Activated CD4-positive, alpha-beta T cell treated with anti-CD3 and anti-CD28 coated beads, Interleukin-2, amount 50 U/mL, for 1 hour (primary cell): Measurements from ENCODE around the gene ERBB4.

ENCODE experiments used
- DNase-seq: peaks from one replicate; pipeline ENCODE4 v3.0.0-alpha.2; 2020

The ERBB4 gene

DNA sequence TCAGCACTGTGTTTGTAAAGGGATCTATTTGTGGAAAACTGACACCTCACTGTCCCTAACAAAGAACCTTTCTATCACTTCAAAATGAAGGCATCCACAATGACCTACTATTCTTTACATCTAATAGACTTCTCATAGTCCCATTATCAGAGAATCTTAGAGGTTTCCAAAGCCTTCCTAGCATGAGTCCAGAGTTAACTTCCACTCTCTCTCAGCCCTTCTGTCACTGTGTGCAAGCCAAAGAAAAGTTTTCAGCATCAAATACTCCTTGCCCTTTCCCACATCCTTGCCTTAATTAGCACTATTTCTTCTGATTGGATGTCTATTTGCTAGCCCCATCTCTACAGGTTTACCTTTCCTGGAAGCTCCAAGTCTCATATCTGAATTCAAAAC lies 178.5 kb downstream of the ERBB4 start:
- DNase-seq: no peak

DNA sequence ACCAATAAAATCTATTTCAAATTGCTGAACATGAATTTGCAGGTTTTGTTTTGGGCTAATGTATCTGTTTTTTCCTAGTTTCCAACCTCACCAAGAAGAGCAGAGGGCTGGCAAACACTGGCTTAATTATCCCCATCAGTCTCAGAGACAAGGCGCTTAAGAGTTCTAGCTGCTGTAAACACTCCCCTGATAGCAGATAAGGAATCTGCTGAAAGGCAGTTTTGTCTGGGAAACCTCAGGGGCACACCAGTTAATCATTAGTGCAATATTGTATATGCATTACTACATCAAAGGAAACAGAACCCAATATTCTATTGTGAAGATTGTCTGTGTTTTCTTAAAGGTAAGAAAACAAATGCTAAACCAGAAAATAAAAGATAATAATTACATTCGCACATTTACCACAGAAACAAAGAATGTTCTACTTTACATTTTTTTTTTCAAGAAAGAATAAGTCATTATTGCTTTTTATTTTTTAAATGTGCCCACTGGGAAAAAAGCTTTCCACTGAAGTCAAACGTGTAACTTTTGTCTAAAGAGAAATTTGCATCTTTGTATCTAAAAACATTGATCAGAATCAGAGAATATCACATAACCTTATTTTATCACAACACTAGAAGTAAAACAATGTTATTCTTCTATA lies 179.1 kb downstream of the ERBB4 start:
- no peak for DNase-seq

DNA sequence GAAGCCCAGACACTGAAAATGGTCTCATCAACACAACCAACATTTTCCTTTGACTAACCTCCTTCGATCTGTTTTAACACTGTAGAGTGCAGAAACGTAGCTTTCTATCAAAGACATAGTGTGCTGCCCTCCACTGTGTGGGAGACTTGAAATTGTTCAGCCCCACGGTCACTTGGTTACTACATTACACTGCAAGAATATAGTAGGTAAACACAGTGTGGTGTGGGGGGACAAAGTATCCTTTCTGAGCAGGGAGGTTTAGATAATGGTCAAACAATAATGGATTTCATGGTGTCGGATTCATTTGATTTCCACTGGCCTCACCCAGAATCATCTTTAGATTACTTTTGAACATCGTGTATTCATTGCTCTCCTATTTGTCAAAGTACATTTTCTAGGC lies 181.0 kb downstream of the ERBB4 start:
- DNase-seq: no peak

DNA sequence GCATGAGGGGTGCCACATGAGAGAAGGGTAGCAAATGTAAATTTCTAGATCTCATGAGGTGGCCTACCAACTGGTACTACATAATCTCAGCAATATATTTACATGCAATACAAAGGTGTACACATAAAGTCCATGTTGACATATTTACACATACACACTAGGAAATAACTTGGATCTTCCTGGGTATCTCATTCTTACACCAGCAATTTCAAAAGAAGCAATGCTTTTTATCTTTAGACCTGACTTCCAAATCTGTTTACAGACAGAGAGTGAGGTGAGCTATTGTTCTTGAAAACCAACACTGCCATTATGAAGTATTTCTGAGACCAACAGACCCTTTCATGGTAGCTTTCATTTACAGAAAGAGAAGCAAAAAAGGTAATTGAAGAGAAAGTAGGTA lies 184.2 kb downstream of the ERBB4 start:
- DNase-seq: no peak

DNA sequence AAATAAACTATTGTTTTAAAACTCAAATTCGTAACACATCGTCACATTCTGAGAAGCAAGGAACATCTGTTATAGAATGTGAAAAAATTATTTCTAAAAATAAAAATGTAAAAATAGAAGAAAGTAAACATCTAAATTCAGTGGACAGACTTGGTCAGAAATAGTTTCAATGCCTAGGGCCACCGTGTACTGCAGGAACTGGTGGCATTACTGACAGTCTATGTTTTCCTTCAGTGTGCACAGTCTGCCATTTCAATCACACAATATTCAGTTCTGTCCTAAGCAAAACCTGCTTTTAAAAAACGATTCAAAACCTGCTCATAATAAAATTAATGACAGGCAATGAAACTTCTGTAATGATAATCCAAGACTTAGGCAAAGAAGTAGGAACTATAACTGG lies 190.1 kb downstream of the ERBB4 start:
- no peak for DNase-seq

DNA sequence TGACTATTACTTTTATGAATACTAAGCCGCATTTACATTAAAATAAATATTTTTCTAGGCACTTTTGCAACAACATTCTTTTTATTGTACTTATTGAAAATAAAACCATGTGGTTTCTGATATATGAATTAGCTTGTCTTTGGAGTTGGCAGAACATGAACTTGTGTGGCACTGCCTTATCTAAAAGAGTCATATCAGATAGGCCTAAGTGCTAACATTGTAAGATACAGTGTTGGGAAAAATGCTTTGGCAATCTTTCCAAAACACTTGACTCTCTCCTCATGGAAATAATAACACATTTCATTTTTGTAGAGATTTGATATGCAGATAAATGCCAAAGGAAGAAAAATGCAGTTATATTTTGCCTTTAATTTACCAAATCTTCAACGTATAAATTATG lies 191.7 kb downstream of the ERBB4 start:
- no peak for DNase-seq

DNA sequence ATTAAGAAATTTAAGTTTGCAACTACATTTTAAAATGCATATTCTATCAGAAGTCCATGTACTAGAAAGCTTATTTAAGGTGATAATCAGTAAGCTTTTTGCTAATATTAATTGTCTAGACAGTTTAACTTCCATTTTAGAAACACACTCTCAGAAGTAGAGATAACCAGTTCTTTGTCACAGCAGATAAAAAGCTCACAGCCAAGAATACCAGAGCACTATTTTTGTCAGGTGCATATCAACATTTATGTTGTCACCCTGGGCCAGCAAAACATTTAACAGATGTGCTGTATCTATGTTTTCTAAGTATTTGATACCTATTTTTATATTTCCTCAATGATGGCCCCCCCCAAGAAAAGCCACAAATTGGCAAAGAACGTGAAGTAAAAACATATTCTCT lies 192.6 kb downstream of the ERBB4 start:
- DNase-seq: no peak

DNA sequence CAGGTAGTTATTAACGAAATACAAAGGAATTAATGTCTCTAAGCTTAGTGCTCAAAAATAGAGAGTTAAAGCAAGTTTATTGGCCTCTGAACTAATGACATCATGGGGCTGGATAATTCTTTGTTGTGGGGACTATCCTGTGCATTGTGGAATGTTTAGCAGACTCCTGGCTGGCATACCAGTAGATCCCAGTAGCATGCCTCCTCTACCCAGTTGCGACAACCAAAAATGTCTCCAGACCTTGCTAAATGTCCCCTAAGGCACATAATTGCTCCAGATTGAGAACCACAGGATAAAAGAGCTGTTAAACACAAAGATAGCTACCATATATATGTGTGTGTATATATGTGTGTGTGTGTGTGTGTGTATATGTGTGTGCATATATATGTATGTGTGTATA lies 194.5 kb downstream of the ERBB4 start:
- DNase-seq: no peak

DNA sequence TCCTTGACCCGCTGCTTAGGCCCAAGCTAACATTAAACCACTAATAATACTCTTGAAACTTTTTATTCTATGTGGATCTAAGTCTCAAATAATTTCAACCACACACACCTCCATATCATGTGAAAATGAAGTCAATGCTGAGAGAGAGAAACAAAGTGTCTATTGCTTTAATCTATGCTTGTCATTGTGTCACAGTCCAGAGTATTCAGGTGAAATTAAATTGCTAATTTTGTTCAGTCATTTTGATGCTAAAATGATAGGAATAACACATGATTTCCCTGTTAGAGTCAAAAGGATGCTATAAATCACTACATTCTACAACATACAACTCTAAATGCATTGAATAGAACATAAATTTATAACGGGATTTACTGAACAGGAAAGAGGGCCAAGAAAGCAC lies 195.4 kb downstream of the ERBB4 start:
- no peak for DNase-seq

DNA sequence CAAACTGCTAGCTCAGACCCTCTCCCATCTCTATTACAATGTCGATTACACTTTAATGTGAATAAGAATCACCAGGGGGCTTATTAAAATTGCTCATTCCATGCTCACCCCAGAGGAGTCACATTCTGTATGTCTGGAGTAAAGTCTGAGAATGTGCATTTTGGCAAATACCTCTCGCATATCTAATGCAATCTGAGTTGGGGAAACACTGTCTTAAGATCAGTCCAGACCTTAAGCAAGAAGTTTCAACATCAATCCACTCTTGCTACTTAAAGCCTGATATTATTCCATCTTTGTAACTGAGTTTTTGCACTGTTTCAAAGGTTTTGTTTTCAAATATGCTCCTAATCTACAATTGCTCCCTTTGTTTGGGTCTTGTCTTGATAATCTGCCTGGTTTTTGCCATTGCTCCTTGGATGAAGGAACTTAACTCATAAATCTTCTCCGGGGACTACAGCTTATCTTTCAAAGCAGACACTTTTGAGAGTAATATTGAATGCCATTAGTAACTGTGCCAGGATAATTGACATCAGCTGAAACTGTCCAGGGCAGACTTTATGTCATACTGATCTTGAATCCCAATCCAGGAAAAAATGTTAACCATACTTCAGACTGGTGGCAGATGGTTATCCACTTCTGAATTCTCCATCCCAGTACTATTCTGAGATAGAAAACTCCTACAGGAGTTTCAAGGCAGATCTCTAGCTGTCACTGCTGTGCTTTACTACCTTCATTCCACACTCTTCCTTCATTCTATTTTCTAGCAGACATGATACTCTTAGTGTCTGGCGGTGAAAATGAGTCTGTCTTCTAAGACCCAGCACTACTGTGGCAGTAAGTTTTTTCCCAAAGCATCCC lies 200.9 kb downstream of the ERBB4 start:
- DNase-seq: no peak

DNA sequence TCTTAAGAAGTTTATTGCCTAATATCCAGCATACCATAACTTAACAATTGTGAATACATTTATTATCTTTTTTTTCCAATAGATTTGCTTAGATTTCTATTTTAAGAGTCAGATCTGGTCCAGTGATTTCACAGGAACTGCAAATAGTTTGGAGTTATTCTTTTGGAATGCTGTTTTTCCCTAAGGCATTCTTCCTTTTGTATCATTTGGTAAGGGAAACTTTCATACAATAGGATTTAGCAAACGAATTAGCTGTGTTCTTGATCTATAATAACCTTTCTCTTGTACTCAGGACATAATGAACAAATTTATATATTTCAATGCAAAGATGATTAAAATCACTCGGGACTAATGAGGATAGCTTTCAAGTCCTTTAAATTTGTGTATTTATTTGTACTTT lies 201.6 kb downstream of the ERBB4 start:
- no peak for DNase-seq

DNA sequence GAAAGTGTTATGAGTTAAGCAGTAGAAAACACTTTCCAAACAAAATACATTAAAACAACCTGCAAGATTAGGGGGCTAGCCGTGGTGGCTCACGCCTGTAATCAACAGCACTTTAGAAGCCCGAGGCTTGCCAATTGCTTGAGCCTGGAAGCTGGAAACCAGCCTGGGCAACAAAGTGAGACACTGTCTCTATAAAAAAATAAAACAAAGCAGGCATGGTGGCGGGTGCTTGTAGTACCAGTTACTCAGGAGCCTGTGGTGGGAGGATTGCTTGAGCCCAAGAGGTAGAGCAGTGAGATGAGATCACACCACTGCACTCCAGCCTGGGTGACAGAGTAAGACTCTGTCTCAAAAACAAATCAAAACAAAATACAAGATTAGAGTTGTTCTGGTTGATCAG lies 208.3 kb downstream of the ERBB4 start:
- DNase-seq: no peak

DNA sequence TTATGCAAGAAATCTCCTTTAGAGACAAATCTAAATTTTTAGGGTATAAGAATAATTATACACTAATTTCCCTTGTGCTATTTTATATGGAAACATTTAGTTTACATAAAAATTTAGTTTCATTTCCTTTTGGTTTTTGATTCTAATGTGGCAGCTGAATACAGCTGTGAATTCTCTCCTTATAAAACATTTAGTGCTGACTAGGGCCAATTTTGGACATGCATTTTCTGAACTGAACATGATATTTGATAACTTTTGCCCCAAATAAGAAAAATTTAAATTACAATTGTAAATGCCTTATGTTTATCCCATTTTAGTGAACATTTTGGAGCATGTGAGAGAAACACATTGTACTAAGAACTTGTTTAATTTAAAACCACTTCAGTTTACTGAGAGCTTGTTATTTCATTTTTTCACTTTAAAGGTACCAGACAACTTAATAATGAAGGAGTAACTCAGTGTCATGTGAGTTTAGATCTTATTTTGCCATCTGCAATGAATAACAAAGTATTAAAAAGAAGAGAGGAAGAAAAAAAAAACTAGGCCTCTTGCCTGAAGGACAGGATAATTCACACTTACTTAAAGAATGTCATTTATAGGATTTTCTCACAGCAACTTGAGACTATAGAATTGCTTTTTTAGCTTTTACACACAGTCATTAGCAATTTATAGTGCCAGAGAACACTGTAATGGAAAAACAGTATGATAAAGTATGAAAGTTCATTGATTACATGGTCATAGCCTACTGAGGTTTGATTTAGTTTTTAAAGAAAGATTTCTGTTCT lies 209.7 kb downstream of the ERBB4 start:
- DNase-seq: no peak

DNA sequence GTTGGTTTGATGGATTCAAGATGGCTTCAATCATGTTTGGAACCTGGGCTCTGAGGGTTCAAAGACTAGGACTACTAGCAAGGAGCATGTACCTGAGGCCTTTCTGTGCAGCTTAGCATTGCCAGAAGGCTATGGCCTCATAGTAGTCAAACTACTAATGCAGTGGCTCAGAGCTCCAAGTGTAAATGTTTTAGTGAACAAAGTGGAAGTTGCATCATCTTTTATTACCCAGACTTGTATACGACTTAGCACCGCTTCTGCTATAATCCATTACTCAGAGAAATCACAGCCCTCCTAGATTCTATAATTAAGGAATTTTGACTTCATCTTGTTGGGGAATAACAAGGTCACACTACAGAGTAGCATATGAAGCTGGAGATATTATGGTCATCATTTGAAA lies 210.5 kb downstream of the ERBB4 start:
- DNase-seq: no peak

DNA sequence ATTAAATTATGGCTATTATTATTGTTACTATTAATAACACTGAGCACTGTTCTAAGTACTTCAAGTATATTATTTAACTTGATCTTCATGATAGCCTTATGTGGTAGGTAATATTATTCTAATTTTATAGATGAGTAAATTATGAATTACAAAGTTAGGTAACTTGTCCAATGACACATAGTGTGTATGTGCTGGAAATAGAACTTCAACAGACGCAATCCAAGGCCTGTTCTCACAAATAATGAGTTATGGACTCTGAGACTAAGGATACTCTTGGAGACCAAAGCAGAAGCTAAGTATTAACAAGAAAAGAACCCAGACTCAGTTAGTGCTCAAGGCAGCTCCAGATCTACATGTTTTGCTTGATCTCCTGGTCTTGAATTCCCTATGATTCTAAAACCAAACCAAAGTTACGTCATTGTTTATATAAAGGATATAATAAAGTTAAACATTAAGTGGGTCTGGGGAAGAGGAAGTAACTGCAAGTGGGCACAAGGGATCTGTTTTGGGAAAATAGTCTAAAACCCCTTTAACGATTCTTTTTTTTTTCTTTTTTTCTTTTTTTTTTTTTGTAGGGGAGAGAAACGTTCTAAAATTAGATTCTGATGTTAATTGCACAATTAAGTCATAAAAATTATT lies 211.3 kb downstream of the ERBB4 start:
- DNase-seq: no peak

DNA sequence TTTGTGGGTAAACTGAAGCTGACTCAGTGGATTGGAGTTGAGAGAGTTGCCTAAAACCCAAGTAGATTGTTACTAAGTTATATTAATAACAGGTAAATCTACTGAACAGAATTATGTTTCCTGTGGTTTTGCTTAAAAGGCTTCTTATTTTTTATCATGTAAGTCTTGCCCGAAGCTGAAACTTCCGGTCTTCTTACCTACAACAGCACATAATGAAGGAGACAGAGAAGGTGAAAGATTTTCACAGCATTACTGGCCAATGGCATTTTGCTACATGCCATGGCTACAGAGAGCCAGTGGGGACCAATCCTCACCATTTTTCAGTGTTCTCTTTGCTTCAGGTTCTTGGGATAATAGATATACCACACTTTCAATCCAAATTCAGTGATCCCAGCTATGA lies 220.0 kb downstream of the ERBB4 start:
- DNase-seq: no peak

DNA sequence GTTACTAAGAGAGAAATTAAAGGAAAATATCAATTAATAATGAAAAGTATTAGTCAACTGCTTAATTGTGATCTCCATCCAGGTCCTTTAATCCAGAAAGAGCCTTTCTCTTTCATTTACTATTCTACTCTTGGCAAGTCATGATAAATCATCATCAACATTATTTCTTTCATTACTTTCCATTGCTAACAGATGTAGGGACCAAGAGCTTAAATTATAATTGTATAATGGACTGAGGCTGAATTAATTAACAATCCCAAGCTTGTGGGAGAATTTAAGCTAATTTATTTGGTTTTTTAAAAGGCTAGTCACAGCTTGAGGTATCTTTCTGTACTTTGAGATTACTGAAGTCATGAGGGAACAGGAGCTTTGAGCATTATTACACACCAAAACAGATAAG lies 223.9 kb downstream of the ERBB4 start:
- no peak for DNase-seq

DNA sequence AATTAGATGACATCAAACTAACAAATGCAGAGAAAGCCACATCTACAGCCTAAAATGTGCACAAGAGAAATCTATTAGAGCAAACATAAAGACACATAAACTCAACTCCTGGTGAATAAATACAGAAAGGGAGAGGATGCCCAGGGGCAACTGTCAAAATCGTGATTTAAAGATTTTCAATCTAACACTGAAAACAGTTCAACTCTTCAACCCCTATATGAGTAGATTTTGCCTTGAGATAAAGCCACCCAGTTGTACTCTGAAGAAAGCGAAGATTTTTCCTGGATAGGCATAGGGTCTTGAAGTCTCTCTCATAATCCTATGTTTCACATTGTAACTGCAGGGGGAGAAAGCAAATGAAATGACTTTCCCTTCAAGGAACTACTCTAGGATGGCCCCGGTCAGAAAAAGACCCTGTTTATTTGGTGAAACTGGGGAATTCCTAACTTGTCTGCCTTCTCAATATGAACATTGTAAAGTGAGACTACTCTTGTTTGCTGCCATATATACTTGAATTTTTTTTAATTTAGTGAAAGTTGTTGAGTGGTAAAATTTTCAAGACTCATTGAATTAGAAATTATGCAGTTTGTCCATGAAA lies 226.7 kb downstream of the ERBB4 start:
- no peak for DNase-seq

DNA sequence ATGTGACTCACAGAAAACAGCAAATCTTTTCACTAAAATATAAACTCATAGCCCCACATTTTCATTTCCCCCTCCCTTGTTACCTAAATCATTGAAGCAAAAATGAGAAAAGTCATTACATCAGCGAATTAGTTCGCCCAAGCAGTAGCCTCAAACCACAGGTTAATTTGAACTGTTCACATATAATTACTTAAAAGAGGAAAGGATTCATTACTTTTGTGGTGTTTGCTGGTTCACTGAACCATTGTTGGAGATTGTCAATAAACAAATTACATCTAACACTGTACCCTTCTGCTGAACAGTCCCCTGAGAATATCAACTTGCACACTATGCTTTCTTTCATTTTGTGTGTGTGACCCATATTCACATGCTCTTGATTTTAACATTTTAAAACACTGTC lies 238.7 kb downstream of the ERBB4 start:
- DNase-seq: no peak

DNA sequence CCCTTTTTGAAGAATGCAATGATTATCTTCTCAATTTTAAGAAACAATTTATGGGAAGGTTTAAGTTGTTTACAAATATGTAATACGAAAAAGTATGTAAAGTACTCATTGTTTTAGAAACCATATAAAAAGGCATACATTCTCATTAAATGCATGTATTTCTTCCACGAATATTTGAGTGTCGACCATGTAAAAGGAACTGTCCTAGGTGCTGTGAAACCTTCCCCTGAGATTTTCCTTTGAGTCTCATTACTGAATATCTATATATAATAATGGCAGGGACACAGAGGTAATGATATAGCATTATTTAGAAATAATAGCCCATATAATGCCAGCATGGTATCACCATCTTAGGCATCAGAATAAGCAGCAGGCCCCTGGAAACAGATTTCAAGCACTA lies 239.3 kb downstream of the ERBB4 start:
- no peak for DNase-seq

DNA sequence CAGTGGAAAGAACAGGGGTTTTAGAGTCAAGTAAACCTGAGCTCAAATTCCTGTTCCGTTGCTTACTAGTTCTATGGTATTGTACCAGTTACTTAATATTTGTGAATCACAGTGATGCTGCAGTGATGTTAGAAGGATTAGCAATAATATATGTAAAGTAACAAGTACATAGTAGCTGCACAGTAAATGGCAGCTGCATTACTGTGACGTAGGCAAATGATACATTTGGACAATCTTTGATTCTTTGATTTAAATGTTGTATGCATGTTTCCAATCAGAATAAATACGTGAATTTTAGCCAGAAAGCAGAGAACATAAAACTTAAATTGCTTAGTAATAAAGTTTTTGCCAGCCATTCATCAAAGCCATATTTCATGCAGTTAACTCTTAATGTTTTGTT lies 243.0 kb downstream of the ERBB4 start:
- DNase-seq: no peak

DNA sequence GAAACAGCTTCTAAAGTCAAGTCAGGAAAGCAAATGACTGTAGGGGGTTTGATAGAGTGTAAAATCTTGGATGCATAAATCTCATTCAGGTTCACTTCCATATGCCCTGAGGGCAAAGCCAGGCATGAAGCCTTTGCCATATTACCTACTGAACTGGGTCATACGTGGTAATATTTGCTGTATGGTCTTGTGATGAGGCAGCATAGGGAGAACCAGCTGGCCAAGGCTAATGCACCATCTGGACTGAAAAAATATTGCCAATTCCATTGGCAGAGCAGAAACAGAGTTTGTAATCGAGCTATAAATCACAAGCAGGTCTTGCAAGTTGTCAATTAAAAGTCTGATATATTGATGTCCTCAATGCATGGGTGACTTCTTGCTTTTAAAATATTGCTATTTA lies 243.8 kb downstream of the ERBB4 start:
- no peak for DNase-seq

DNA sequence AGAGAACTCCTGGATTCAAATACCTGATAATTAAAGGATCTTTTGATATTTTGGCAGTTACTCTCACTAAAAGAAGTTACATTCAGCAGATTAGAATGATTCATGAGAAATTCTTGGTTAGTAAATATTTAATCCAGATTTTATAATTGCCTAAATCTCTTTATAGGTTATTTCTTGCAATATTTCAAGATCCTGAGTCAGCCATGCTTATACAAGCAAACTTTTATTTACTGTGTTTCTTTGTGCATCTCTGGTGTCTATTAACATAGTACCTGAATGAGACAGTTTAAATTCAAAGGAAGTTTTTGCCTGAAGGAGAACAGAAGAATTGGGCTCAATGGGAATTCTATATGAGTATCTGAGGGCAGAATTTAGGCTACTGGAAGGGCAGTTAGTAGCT lies 249.3 kb downstream of the ERBB4 start:
- DNase-seq: no peak
